ENCODE measurements around the gene DBI.
"Not testable (repeated sequence)": the region's sequence is repeated elsewhere in the genome, so short reads cannot be mapped to it uniquely, and the experiment has no call there.

DBI gene

DNA sequence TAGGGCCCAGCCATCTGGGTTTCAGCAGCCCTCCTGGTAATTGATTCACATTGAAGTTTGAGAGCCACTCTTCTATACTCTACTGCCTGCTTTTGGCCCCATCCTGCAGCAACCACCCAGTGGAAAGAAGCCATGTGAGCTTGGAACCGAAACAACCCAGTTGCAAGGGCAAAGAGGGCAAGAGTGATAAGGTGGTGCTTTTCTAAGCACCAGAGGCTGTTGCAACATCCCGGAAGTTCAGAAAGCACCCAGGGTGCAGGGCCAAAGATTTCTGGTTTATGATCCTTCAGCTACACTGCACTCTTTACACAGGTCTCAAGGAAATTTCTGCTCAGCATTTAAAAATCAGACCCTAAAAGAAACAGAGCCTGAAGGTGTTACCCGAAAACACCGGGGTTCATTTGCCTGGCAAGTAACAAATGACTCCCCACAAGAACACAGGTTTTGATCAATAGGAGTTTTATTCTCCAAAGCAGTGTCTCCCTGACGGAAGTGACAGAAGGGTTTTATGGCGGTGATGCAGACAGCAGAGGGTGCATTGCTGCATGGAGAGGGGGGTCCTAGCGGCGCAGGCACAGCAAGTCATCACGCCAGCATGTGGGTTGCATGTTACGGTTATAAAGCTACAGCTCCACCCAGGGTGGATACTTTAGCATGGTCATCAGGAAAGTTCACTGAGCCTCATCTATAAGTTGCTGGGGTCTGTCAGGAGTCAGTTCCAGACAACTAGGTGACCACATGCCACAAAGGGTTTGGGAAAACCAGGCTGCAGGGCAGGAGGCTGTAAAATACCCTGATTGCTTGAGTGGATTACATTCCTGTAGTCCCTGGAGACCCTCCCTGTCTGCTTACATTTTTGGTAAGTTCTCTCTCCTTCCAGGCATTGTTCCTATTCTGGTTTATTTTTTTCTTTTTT, 36.1 kb downstream of the DBI start:
- in situ Hi-C loops (cut with MboI; ENCODE audit: low sequenced_read_pairs, unreplicated experiment) = no loop called here
- DNase-seq (ENCODE audit: low spot score) = no peak
- TF ChIP-seq, protein P1, sequence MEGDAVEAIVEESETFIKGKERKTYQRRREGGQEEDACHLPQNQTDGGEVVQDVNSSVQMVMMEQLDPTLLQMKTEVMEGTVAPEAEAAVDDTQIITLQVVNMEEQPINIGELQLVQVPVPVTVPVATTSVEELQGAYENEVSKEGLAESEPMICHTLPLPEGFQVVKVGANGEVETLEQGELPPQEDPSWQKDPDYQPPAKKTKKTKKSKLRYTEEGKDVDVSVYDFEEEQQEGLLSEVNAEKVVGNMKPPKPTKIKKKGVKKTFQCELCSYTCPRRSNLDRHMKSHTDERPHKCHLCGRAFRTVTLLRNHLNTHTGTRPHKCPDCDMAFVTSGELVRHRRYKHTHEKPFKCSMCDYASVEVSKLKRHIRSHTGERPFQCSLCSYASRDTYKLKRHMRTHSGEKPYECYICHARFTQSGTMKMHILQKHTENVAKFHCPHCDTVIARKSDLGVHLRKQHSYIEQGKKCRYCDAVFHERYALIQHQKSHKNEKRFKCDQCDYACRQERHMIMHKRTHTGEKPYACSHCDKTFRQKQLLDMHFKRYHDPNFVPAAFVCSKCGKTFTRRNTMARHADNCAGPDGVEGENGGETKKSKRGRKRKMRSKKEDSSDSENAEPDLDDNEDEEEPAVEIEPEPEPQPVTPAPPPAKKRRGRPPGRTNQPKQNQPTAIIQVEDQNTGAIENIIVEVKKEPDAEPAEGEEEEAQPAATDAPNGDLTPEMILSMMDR (IDR thresholded peaks at IDR 0.05; ENCODE audit: borderline replicate concordance, control extremely low read depth, extremely low read depth, insufficient read depth, missing control alignments) = no peak

DNA sequence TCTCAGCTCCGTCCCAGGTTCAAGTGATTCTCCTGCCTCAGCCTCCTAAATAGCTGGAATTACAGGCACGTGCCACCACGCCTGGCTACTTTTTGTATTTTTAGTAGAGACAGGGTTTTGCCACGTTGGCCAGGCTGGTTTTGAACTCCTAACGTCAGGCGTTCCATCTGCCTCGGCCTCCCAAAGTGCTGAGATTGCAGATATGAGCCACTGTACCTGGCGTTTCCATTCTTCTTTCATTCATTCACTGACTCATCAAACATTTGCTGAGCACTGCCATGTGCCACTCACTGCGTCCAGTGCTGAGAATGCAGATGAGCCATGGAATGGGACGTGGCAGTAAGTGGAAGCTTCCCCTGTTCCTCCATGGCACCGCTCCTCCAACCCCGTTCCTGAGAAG, 36.8 kb downstream of the DBI start:
- in situ Hi-C loops (cut with MboI; ENCODE audit: low sequenced_read_pairs, unreplicated experiment); DNase-seq (ENCODE audit: low spot score): not testable (repeated sequence)

DNA sequence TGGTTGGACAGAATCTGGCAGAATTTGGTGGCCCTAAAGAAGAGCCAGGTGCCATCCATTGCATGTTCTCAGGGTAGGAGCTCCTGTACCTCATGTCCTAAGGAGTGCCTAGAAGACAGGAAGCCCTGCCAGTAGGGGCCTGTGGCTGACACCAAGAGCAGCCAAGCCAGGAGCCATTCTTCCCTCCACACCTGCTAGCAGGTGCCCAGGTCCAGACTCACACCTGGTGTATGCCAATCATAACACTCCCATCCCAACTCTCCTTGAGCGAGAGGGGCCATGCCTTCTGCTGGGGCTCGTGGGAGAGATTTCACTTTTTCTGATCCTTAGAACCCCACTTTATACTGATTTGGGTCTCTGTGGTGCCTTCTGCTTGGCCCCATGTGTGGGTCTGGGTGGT, 38.4 kb downstream of the DBI start:
- TF ChIP-seq, protein P1 (IDR thresholded peaks at IDR 0.05; ENCODE audit: borderline replicate concordance, control extremely low read depth, extremely low read depth, insufficient read depth, missing control alignments) = no peak
- DNase-seq (ENCODE audit: low spot score) = no peak
- in situ Hi-C loops (cut with MboI; ENCODE audit: low sequenced_read_pairs, unreplicated experiment) = loop anchor here (5.0 kb wide), 1 partner anchor 62 kb away; no protein-coding TSS in a partner anchor

DNA sequence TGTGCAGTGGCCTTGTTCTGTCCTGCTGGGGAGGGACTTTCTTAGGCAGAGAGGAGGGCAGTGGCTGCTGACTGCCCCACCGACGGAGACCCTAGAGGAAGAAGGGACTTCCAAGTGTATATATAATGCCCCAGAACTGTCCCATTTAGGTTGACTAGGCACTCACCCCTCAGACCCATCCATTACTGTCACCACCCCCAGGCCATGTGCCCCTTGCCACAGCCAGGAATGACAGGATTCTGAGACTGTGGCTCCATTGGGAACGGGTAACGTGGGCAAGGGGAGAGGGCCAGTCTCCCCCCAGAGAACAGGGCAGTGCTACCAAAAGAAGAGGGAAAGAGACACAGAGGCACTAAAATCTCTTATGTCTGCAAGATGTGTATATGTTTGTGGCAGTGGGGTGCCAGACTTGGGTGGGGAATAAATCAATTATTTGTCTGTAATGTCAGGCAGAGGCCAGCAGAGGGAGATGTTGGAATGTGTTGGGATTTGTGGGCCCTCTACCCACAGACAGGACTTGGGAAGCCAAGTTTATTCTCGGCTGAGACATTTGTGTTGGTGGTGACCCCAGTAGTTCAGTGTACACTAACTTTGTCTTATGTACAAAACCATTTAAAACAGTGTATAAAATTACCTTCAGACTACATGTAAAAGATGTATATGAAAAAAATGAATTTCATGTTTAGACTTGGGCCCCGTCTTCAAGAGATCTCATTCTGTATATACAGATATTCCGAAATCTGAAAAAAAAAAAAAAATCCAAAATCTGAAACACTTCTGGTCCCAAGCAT, 40.8 kb downstream of the DBI start:
- peak; percentile 76 for DNase-seq (ENCODE audit: low spot score)
- in situ Hi-C loops (cut with MboI; ENCODE audit: low sequenced_read_pairs, unreplicated experiment) = loop anchor here (5.0 kb wide), 1 partner anchor 60 kb away; no protein-coding TSS in a partner anchor
- TF ChIP-seq, protein P1 (IDR thresholded peaks at IDR 0.05; ENCODE audit: borderline replicate concordance, control extremely low read depth, extremely low read depth, insufficient read depth, missing control alignments) = peak; percentile 73

DNA sequence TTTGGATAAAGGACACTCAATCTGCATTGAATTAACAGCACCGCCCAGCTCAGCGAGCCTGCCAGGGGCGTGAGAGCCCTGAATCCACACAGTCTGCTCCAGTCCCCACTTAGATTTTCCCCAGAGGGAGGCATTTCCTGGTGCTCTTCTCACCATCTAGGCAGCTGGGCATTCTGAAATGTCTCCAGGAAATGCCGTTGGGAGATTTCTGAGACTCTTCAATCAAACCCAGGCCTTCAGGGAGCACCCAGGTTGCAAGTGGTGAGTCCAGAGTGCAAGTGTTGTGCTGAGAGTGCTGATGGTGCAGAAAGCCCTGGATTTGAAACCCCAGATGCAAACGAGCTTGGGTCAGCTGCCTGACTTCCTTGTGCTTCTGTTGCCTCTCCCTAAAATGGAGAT, 41.4 kb downstream of the DBI start:
- TF ChIP-seq, protein P1 (IDR thresholded peaks at IDR 0.05; ENCODE audit: borderline replicate concordance, control extremely low read depth, extremely low read depth, insufficient read depth, missing control alignments) = no peak
- no peak for DNase-seq (ENCODE audit: low spot score)
- in situ Hi-C loops (cut with MboI; ENCODE audit: low sequenced_read_pairs, unreplicated experiment) = loop anchor here (5.0 kb wide), 1 partner anchor 59 kb away; no protein-coding TSS in a partner anchor

DNA sequence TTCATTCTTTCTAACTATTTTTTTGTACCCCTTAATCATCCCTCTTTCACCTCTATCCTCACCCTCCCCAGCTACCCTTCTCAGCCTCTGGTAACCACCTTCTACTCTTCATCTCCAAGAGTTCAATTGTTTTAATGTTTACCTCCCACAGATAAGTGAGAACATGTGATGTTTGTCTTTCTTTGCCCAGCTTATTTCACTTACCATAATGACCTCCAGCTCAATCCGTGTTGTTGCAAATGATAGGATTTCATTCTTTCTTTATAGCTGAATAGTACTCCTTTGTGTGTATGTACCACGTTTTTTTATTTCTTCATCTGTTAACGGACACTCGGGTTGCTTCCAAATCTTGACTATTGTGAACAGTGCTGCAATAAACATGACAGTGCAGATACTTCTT, 42.7 kb downstream of the DBI start:
- TF ChIP-seq, protein P1 (IDR thresholded peaks at IDR 0.05; ENCODE audit: borderline replicate concordance, control extremely low read depth, extremely low read depth, insufficient read depth, missing control alignments) = no peak
- in situ Hi-C loops (cut with MboI; ENCODE audit: low sequenced_read_pairs, unreplicated experiment) = loop anchor here (5.0 kb wide), 1 partner anchor 58 kb away; no protein-coding TSS in a partner anchor

More for the DNA sequence above, 42.7 kb downstream of the DBI start:
- DNase-seq (ENCODE audit: low spot score) = no peak
